ENCODE measurements around the gene ADGRV1. TPM values are rescaled to one million over a fixed set of nuclear protein-coding genes. Genes with fewer than 3 reads are reported as not detected.

ADGRV1 gene
- total and polyA plus RNA-seq, 9 of the 15 experiments (the other 6 are each of a cell fraction or from before 2014, with no cell fraction given), result 21.7 to 156 (median 58.2) TPM

- CTCF ChIA-PET (ENCODE audit: low intra/inter-chr PET ratio), result no interaction called here
- 15% methylated on average over 5 of the region's 5 CpGs for WGBS (ENCODE audit: insufficient coverage, low coverage, missing lambda C conversion rate)
- Histone ChIP-seq H2AFZ (ENCODE audit: low read depth, low read length) (no peak overlapping the region), H3K4me1 (replicated peaks in 1 of 2; ENCODE audit: control insufficient read depth in 2 of 2, insufficient read depth in 2 of 2, low read length in 2 of 2) (no peaks in the 10 kb centered on the region; a peak in 2 of 5 replicates), H3K9ac (ENCODE audit: insufficient read depth in 1 of 2, low read depth in 2 of 2, low read length in 2 of 2) (no peak overlapping the region), H3K36me3 (ENCODE audit: control insufficient read depth, insufficient read depth, low read length) (no peaks in the 10 kb centered on the region), H3K79me2 (ENCODE audit: control insufficient read depth, insufficient read depth, low read length) (no peaks in the 10 kb centered on the region), H3K27me3 (ENCODE audit: control insufficient read depth in 2 of 2, insufficient read depth in 2 of 2, low read length in 2 of 2) (no peaks in the 10 kb centered on the region), H3K9me1 (ENCODE audit: control insufficient read depth, insufficient read depth, low read length) (no peaks in the 10 kb centered on the region), H3K4me2 (ENCODE audit: insufficient read depth, low read length) (no peak overlapping the region), H4K20me1 (replicated peaks; ENCODE audit: control insufficient read depth, insufficient read depth, low read length) (no peaks in the 10 kb centered on the region), H3K9me3 (replicated peaks; ENCODE audit: control insufficient read depth, insufficient read depth, low read depth, low read length) (no peaks in the 10 kb centered on the region), H3K4me3 (no peak overlapping the region), H3K27ac (ENCODE audit: extremely low read depth, low read depth, low read length) (no peak overlapping the region)
- FAIRE-seq (no peak), ATAC-seq (no peak), DNase-seq (ENCODE audit: extremely low read depth in 1 of 4, low spot score in 3 of 4) (no peak)
- no TSS peak for BruUV-seq (replicated peaks)
- TF ChIP-seq JUNB (CRISPR knock-in tag; conservative IDR thresholded peaks at IDR 0.05) (no peak), MYC (IDR thresholded peaks at IDR 0.05; ENCODE audit: low read depth, low read length) (no peak), MYC (CRISPR knock-in tag; IDR thresholded peaks at IDR 0.05; ENCODE audit: borderline replicate concordance, low read depth) (no peak), ZNF274 (IDR thresholded peaks at IDR 0.05; ENCODE audit: borderline replicate concordance, low read depth, low read length) (no peak), COPS2 (conservative IDR thresholded peaks at IDR 0.05) (no peak), ARID2 (IDR thresholded peaks at IDR 0.05) (no peak), GATAD2A (IDR thresholded peaks at IDR 0.05) (no peak)
- in situ Hi-C loops (cut with MboI) (no loop called here), intact Hi-C loops (cut with micrococcal nuclease) (loop anchor here (5.0 kb wide), 1 partner anchor 78 kb away; no protein-coding TSS in a partner anchor)
- POLR2A ChIA-PET, result no interaction called here
These were observed 621.9 kb downstream of the ADGRV1 start for GRCh38 chr5:91180506-91180905.

- Histone ChIP-seq H3K4me2 (ENCODE audit: insufficient read depth, low read length) (no peak overlapping the region), H3K4me3 (no peak overlapping the region), H4K20me1 (replicated peaks; ENCODE audit: control insufficient read depth, insufficient read depth, low read length) (no peaks in the 10 kb centered on the region), H3K4me1 (replicated peaks in 1 of 2; ENCODE audit: control insufficient read depth in 2 of 2, insufficient read depth in 2 of 2, low read length in 2 of 2) (no peaks in the 10 kb centered on the region; a peak in 2 of 5 replicates), H3K79me2 (ENCODE audit: control insufficient read depth, insufficient read depth, low read length) (no peaks in the 10 kb centered on the region), H3K27me3 (ENCODE audit: control insufficient read depth in 2 of 2, insufficient read depth in 2 of 2, low read length in 2 of 2) (no peaks in the 10 kb centered on the region), H3K9me1 (ENCODE audit: control insufficient read depth, insufficient read depth, low read length) (no peaks in the 10 kb centered on the region), H2AFZ (ENCODE audit: low read depth, low read length) (peak overlapping the region; percentile 68), H3K9me3 (replicated peaks; ENCODE audit: control insufficient read depth, insufficient read depth, low read depth, low read length) (no peaks in the 10 kb centered on the region), H3K36me3 (ENCODE audit: control insufficient read depth, insufficient read depth, low read length) (no peaks in the 10 kb centered on the region), H3K9ac (ENCODE audit: insufficient read depth in 1 of 2, low read depth in 2 of 2, low read length in 2 of 2) (no peak overlapping the region), H3K27ac (ENCODE audit: extremely low read depth, low read depth, low read length) (no peak overlapping the region)
- WGBS (ENCODE audit: insufficient coverage, low coverage, missing lambda C conversion rate), result 22% methylated on average over 4 of the region's 4 CpGs
- DNase-seq (ENCODE audit: extremely low read depth in 1 of 4, low spot score in 3 of 4) (peak in 2 of 4 experiments; percentile 15 to 36), ATAC-seq (peak; percentile 84), FAIRE-seq (peak; percentile 79)
- in situ Hi-C loops (cut with MboI) (no loop called here), intact Hi-C loops (cut with micrococcal nuclease) (loop anchor here (2.0 to 5.0 kb wide), 2 partner anchors 80 to 202 kb away; no protein-coding TSS in a partner anchor)
- CTCF ChIA-PET (ENCODE audit: low intra/inter-chr PET ratio), result interaction anchor here (0.6 kb wide), 1 partner anchor 202 kb away, joined by 3 read pairs; no protein-coding TSS in a partner anchor
- no TSS peak for BruUV-seq (replicated peaks)
- POLR2A ChIA-PET, result interaction anchor here (0.6 to 1.6 kb wide), 7 partner anchors 11 to 200 kb away, joined by 3 to 6 read pairs (median 4); partner anchors contain the start of gene ARRDC3
- TF ChIP-seq REST (IDR thresholded peaks at IDR 0.05; ENCODE audit: borderline replicate concordance) (0 out of 2 replicates have a peak, but pooled peaks have one; percentile 33), REST (CRISPR knock-in tag; IDR thresholded peaks at IDR 0.05; ENCODE audit: low read depth) (no peak)
These were observed 624.2 kb downstream of the ADGRV1 start for GRCh38 chr5:91182763-91183162.

All from K562 (cell line).